Endothelial cell of umbilical vein (primary cell): ENCODE results near the gene EID3. TPM values are rescaled to one million over a fixed set of nuclear protein-coding genes. Genes with fewer than 3 reads are reported as not detected.
A peak's percentile ranks its signal among the peaks of the same experiment; 100 is the strongest.

Source experiments
- BruUV-seq: library from RNA; stranded (reverse); fragments of 400-500 nt; replicated peaks from 2 replicates; lab custom pipeline; 2021; lab: Mats Ljungman, UMichigan
- CTCF ChIA-PET: fragments of 300-600, 350-600 bp; sonication (Branson Sonifier 250); formaldehyde crosslinking; loops from one replicate; lab custom pipeline; 2021; ENCODE audit warnings: antibody characterized with exemption, inconsistent platforms; lab: Charles Lee
- POLR2A ChIA-PET: fragments of 300-600, 350-600 bp; sonication (Branson Sonifier 250); formaldehyde crosslinking; loops from one replicate; lab custom pipeline; 2021; ENCODE audit warnings: antibody characterized with exemption, inconsistent platforms; lab: Charles Lee
- DNase-seq: peaks from one replicate; pipeline ENCODE4 v3.0.0-alpha.2; 2011; ENCODE audit warnings: low read depth, low spot score
- FAIRE-seq: peaks from 2 replicates; lab custom pipeline; 2011; peaks lifted over from hg19 to GRCh38; lab: Jason Lieb, UNC
- H2AFZ ChIP-seq: 2 replicates; pipeline ENCODE4 v1.6.0; 2012; ENCODE audit warnings: low read depth, low read length, control low read depth, inconsistent platforms
- H3K27ac ChIP-seq: 2 replicates; pipeline ENCODE4 v1.5.1; 2011; ENCODE audit warnings: low read depth, mild to moderate bottlenecking, control low read depth, low read length, moderate library complexity; ENCODE audit not compliant: insufficient read depth
- H3K27me3 ChIP-seq, 2 experiments: 2 replicates each; pipeline versions ENCODE4 v1.6.0 to v1.6.1; 2011; ENCODE audit warnings: low read length in 2 of 2, mixed read lengths in 1 of 2; ENCODE audit not compliant: control insufficient read depth in 2 of 2, insufficient read depth in 2 of 2
- H3K36me3 ChIP-seq, 2 experiments: 2 replicates in 1 of 2; 3 replicates in 1 of 2; pipeline ENCODE4 v1.5.1; 2011; ENCODE audit warnings: low read length in 2 of 2, mild to moderate bottlenecking in 1 of 2, moderate library complexity in 1 of 2; ENCODE audit not compliant: control insufficient read depth in 2 of 2, insufficient read depth in 2 of 2; ENCODE audit errors: extremely low read depth in 1 of 2
- H3K4me1 ChIP-seq: 3 replicates; pipeline ENCODE4 v1.5.1; 2011; ENCODE audit warnings: mild to moderate bottlenecking, low read length; ENCODE audit not compliant: control insufficient read depth, insufficient read depth; ENCODE audit errors: extremely low read depth
- H3K4me2 ChIP-seq: 2 replicates; pipeline ENCODE4 v1.6.1; 2011; ENCODE audit warnings: low read length, control low read depth, mixed read lengths; ENCODE audit not compliant: insufficient read depth
- H3K4me3 ChIP-seq, 3 experiments: fragments of 200-600 bp in 1 of 3; sonication (generic), shearing (Covaris generic) in 1 of 3; replicated peaks in 1 of 3; 2 replicates each; pipeline ENCODE4 v1.5.1; 2011 to 2016; ENCODE audit warnings: control low read depth in 3 of 3, low read length in 3 of 3, mild to moderate bottlenecking in 2 of 3, inconsistent platforms in 1 of 3, low read depth in 1 of 3, moderate library complexity in 1 of 3; ENCODE audit not compliant: insufficient read depth in 1 of 3
- H3K79me2 ChIP-seq: 2 replicates; pipeline ENCODE4 v1.6.0; 2012; ENCODE audit warnings: low read length, inconsistent platforms; ENCODE audit not compliant: control insufficient read depth, insufficient read depth
- H3K9ac ChIP-seq: replicated peaks from 2 replicates; pipeline ENCODE3; 2011; ENCODE audit warnings: low read length, control low read depth; ENCODE audit not compliant: insufficient read depth; ENCODE audit errors: extremely low read depth
- H3K9me1 ChIP-seq: replicated peaks from 3 replicates; pipeline ENCODE4 v1.6.0; 2011; ENCODE audit warnings: mild to moderate bottlenecking, low read length; ENCODE audit not compliant: control insufficient read depth, insufficient read depth; ENCODE audit errors: extremely low read depth
- H3K9me3 ChIP-seq: replicated peaks from 2 replicates; pipeline ENCODE4 v1.5.1; 2012; ENCODE audit warnings: low read length, inconsistent platforms; ENCODE audit not compliant: control insufficient read depth, insufficient read depth
- H4K20me1 ChIP-seq: replicated peaks from 2 replicates; pipeline ENCODE3; 2011; ENCODE audit warnings: mild to moderate bottlenecking, low read length; ENCODE audit not compliant: control insufficient read depth, insufficient read depth; ENCODE audit errors: extremely low read depth
- EZH2 ChIP-seq: IDR thresholded peaks from 2 replicates; pipeline ENCODE4 v1.6.1; 2012; ENCODE audit warnings: borderline replicate concordance, low read depth, mild to moderate bottlenecking, moderate library complexity, low read length, inconsistent platforms; ENCODE audit not compliant: severe bottlenecking
- dilution Hi-C: fragments of 300-500 bp; cut with MboI; formaldehyde crosslinking; loops from one replicate; pipeline ENCODE4 v1.15.0; 2019; ENCODE audit warnings: low sequenced_read_pairs; ENCODE audit not compliant: extremely low pct_ligation_motif_present
- intact Hi-C: fragments of 100-400 bp; cut with micrococcal nuclease; formaldehyde crosslinking; loops from one replicate; pipeline ENCODE4 v1.10.0; 2022
- polyA plus RNA-seq, 4 experiments: library from polyadenylated mRNA; depleted of rRNA in 3 of 4; stranded (reverse) in 3 of 4; unstranded in 1 of 4; fragments of >200 nt; gene quantifications; 2 replicates each; pipeline versions ENCODE4 v1.2.1 to v1.2.3, GENCODE V29; 2011 to 2012; ENCODE audit warnings: missing spikeins in 1 of 4
- total RNA-seq: library from RNA; stranded (reverse); gene quantifications from 2 replicates; pipeline ENCODE4 v1.2.3, GENCODE V29; 2021
- TF ChIP-seq, protein P1 (sequence below), 2 donors: IDR thresholded peaks; 1 replicate in 1 of 2; 2 replicates in 1 of 2; pipeline ENCODE4 v1.5.1; 2011; ENCODE audit warnings: low read length in 2 of 2, mild to moderate bottlenecking in 2 of 2, moderate library complexity in 2 of 2, control low read depth in 1 of 2, inconsistent platforms in 1 of 2, low read depth in 1 of 2; ENCODE audit not compliant: insufficient read depth in 1 of 2; ENCODE audit errors: extremely low read depth in 1 of 2

EID3 gene
- total and polyA plus RNA-seq, 2 donors (not counting 3 experiments of a cell fraction or from before 2014, with no cell fraction given): 1.5 to 14.5 TPM

DNA sequence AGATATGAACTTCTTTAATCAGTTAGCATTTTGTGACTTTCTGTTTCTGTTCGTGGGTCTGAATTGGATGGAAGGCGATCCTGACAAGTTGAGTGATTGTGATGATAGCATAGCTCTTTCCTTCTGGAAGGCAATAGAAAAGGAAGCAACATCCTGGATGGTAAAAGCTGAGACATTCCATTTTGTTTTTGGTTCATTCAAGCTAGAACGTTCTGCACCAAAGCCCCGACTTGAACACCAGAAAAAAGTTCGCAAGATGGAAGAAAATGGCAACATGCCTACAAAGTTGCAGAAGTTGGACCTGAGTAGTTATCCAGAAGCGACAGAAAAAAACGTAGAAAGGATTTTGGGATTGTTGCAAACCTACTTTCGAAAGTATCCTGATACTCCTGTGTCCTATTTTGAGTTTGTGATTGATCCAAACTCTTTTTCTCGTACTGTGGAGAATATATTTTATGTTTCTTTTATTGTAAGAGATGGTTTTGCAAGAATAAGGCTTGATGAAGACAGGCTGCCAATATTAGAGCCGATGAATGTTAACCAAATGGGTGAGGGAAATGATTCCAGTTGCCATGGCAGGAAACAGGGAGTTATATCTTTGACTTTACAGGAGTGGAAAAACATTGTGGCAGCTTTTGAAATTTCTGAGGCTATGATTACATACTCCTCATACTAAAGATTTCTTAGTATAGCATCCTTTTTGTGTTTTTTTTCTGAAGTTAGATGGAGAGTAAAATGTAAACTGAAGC, 896 bp downstream of the EID3 start:
- intact Hi-C loops: loop anchor here (5.0 kb wide), 1 partner anchor 803 kb away; the partner anchor contains the start of gene WASHC4
- Histone ChIP-seq H3K4me1 (peaks cover 67% of the 10 kb centered on the region), H2AFZ (no peak overlapping the region)

More for the DNA sequence above, 896 bp downstream of the EID3 start:
- Histone ChIP-seq H3K4me3 (peak overlapping the region in 2 of 3 experiments; percentile 24 to 37), H3K9me1 (no peaks in the 10 kb centered on the region), H3K27ac (peak overlapping the region; percentile 35), H3K27me3 (no peaks in the 10 kb centered on the region), H3K9ac (peak overlapping the region; percentile 13), H3K36me3 (peaks cover 0 to 50% of the 10 kb centered on the region in 2 experiments), H3K4me2 (peak overlapping the region; percentile 75), H3K9me3 (no peaks in the 10 kb centered on the region), H4K20me1 (peaks cover 44% of the 10 kb centered on the region), H3K79me2 (peaks cover 100% of the 10 kb centered on the region)
- ChIA-PET POLR2A (interaction anchor here (0.6 to 2.8 kb wide), 5 partner anchors 9 to 85 kb away, joined by 4 to 8 read pairs (median 4); no protein-coding TSS in a partner anchor), CTCF (interaction anchor here (1.0 to 1.5 kb wide), 2 partner anchors 88 to 90 kb away, joined by 3 to 8 read pairs; no protein-coding TSS in a partner anchor)
- dilution Hi-C loops: no loop called here
- no peak for TF ChIP-seq EZH2
- TF ChIP-seq, protein P1, sequence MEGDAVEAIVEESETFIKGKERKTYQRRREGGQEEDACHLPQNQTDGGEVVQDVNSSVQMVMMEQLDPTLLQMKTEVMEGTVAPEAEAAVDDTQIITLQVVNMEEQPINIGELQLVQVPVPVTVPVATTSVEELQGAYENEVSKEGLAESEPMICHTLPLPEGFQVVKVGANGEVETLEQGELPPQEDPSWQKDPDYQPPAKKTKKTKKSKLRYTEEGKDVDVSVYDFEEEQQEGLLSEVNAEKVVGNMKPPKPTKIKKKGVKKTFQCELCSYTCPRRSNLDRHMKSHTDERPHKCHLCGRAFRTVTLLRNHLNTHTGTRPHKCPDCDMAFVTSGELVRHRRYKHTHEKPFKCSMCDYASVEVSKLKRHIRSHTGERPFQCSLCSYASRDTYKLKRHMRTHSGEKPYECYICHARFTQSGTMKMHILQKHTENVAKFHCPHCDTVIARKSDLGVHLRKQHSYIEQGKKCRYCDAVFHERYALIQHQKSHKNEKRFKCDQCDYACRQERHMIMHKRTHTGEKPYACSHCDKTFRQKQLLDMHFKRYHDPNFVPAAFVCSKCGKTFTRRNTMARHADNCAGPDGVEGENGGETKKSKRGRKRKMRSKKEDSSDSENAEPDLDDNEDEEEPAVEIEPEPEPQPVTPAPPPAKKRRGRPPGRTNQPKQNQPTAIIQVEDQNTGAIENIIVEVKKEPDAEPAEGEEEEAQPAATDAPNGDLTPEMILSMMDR (IDR thresholded peaks at IDR 0.05; ENCODE audit: extremely low read depth in 1 of 2, insufficient read depth in 1 of 2, low read depth in 1 of 2, low read length in 2 of 2): no peak
- FAIRE-seq (no peak), DNase-seq (no peak)
- BruUV-seq: no TSS peak
